GM12878 (cell line): ENCODE measurements around the gene BRF1. TPM values are rescaled to one million over a fixed set of nuclear protein-coding genes. Genes with fewer than 3 reads are reported as not detected.

Experiments used
- ASH2L ChIP-seq: fragments of 300-600, 200-600 bp; sonication (generic); IDR thresholded peaks from 2 replicates; pipeline ENCODE4 v1.6.1; 2017; ENCODE audit warnings: low read depth, mild to moderate bottlenecking, borderline replicate concordance
- BACH1 ChIP-seq: fragments of 450-650 bp; IDR thresholded peaks from 2 replicates; pipeline ENCODE4 v1.6.1; 2017; ENCODE audit warnings: mild to moderate bottlenecking, borderline replicate concordance
- BHLHE40 ChIP-seq, 2 experiments: fragments of 450-650 bp in 1 of 2; IDR thresholded peaks; 2 replicates each; pipeline ENCODE4 v1.6.1; 2011 to 2017; ENCODE audit warnings: low read depth in 2 of 2, borderline replicate concordance in 1 of 2, improper control_type of control experiment in 1 of 2, low read length in 1 of 2, mild to moderate bottlenecking in 1 of 2
- EGR1 ChIP-seq, 2 experiments: IDR thresholded peaks; 1 replicate in 1 of 2; 2 replicates in 1 of 2; pipeline ENCODE4 v1.6.1; 2011 to 2012; ENCODE audit warnings: low read depth in 2 of 2, low read length in 2 of 2, borderline replicate concordance in 1 of 2, mild to moderate bottlenecking in 1 of 2, moderate library complexity in 1 of 2
- FOS ChIP-seq: IDR thresholded peaks from 3 replicates; pipeline ENCODE4 v1.6.1; 2011; ENCODE audit warnings: borderline replicate concordance; ENCODE audit not compliant: insufficient read length; ENCODE audit errors: extremely low read depth
- FOXK2 ChIP-seq: fragments of 450-650 bp; IDR thresholded peaks from 2 replicates; pipeline ENCODE4 v1.6.1; 2017; ENCODE audit warnings: mild to moderate bottlenecking, moderate library complexity
- HCFC1 ChIP-seq: fragments of 150-350 bp; IDR thresholded peaks from 2 replicates; pipeline ENCODE4 v1.6.1; 2014; ENCODE audit warnings: low read length
- IKZF2 ChIP-seq, 2 experiments: fragments of 450-650 bp; IDR thresholded peaks; 2 replicates each; pipeline ENCODE4 v1.6.1; 2017; ENCODE audit warnings: mild to moderate bottlenecking in 2 of 2, moderate library complexity in 2 of 2
- KLF5 ChIP-seq: fragments of 450-650 bp; IDR thresholded peaks from 2 replicates; pipeline ENCODE4 v1.6.1; 2014; ENCODE audit warnings: mild to moderate bottlenecking; ENCODE audit not compliant: partially characterized antibody
- MTA3 ChIP-seq: IDR thresholded peaks from 2 replicates; pipeline ENCODE4 v1.6.1; 2012; ENCODE audit warnings: low read length, inconsistent platforms, borderline replicate concordance
- NR2C2 ChIP-seq: IDR thresholded peaks from 2 replicates; pipeline ENCODE4 v1.6.1; 2011; ENCODE audit warnings: borderline replicate concordance, low read depth; ENCODE audit not compliant: control insufficient read depth, insufficient read length
- NRF1 ChIP-seq: conservative IDR thresholded peaks from 2 replicates; pipeline ENCODE4 v1.6.1; 2011; ENCODE audit warnings: mild to moderate bottlenecking, low read depth, low read length, improper control_type of control experiment
- POLR2A ChIP-seq: IDR thresholded peaks from 2 replicates; pipeline ENCODE4 v1.6.1; 2011; ENCODE audit warnings: low read depth, mild to moderate bottlenecking, low read length
- POLR2AphosphoS5 ChIP-seq: IDR thresholded peaks from 2 replicates; pipeline ENCODE4 v1.6.1; 2011; ENCODE audit warnings: mild to moderate bottlenecking, low read length, inconsistent platforms
- RAD51 ChIP-seq: fragments of 450-650 bp; IDR thresholded peaks from 2 replicates; pipeline ENCODE4 v1.6.1; 2016; ENCODE audit warnings: moderate library complexity, mild to moderate bottlenecking, inconsistent platforms
- SREBF1 ChIP-seq: IDR thresholded peaks from 2 replicates; pipeline ENCODE4 v1.6.1; 2012; ENCODE audit warnings: mild to moderate bottlenecking, low read length
- SREBF2 ChIP-seq: IDR thresholded peaks from 2 replicates; pipeline ENCODE4 v1.6.1; 2012; ENCODE audit warnings: mild to moderate bottlenecking, low read length
- STAT1 ChIP-seq: fragments of 450-650 bp; conservative IDR thresholded peaks from 2 replicates; pipeline ENCODE4 v1.6.1; 2014; ENCODE audit warnings: antibody characterized with exemption, mild to moderate bottlenecking
- SUZ12 ChIP-seq: fragments of 200-600 bp; sonication (generic); IDR thresholded peaks from one replicate; pipeline ENCODE4 v1.6.1; 2018; ENCODE audit warnings: antibody characterized with exemption, mild to moderate bottlenecking; ENCODE audit not compliant: unreplicated experiment
- TAF1 ChIP-seq: IDR thresholded peaks from 2 replicates; pipeline ENCODE4 v1.6.1; 2011; ENCODE audit warnings: mild to moderate bottlenecking, low read depth, low read length, borderline replicate concordance
- TARDBP ChIP-seq: IDR thresholded peaks from 2 replicates; pipeline ENCODE4 v1.6.1; 2016; ENCODE audit warnings: borderline replicate concordance
- TCF12 ChIP-seq: IDR thresholded peaks from 2 replicates; pipeline ENCODE4 v1.6.1; 2011; ENCODE audit warnings: low read depth, mild to moderate bottlenecking, low read length
- YBX1 ChIP-seq: fragments of 450-650 bp; IDR thresholded peaks from 2 replicates; pipeline ENCODE4 v1.6.1; 2016; ENCODE audit warnings: antibody characterized with exemption
- ZNF274 ChIP-seq: IDR thresholded peaks from one replicate; pipeline ENCODE4 v1.8.0; 2011; ENCODE audit not compliant: insufficient read length, insufficient read depth
- ZNF384 ChIP-seq: IDR thresholded peaks from 2 replicates; pipeline ENCODE4 v1.6.1; 2012; ENCODE audit warnings: low read depth, mild to moderate bottlenecking, low read length, improper control_type of control experiment, borderline replicate concordance
- polyA plus RNA-seq, 11 experiments: library from polyadenylated mRNA; depleted of rRNA in 4 of 11; unstranded in 6 of 11; stranded (reverse) in 5 of 11; fragments of >200 nt; fragmentation: Nextera tagmentation in 4 of 11; fragmentation: Illumina TruSeq in 1 of 11; extraction: Ambion mirVana in 4 of 11; extraction: Trizol in 1 of 11; gene quantifications; 1 replicate in 1 of 11; 2 replicates in 10 of 11; pipeline versions ENCODE4 v1.2.1 to v1.2.3, GENCODE V29; 2011 to 2016; ENCODE audit warnings: inconsistent platforms in 2 of 11, missing spikeins in 2 of 11, low read depth in 1 of 11
- total RNA-seq, 4 experiments: library from RNA; depleted of rRNA in 3 of 4; stranded (reverse); fragments of >200 nt in 3 of 4; fragmentation: Illumina TruSeq in 1 of 4; extraction: Trizol in 1 of 4; gene quantifications; 2 replicates each; pipeline versions ENCODE4 v1.2.1 to v1.2.3, GENCODE V29; 2013 to 2021
- TF ChIP-seq, protein P1 (sequence below): fragments of 450-650 bp; IDR thresholded peaks from 2 replicates; pipeline ENCODE4 v1.6.1; 2018; ENCODE audit warnings: mild to moderate bottlenecking, low read depth, moderate library complexity; ENCODE audit not compliant: partially characterized antibody
- TF ChIP-seq, protein P2 (sequence below): IDR thresholded peaks from 2 replicates; pipeline ENCODE4 v1.6.1; 2012; ENCODE audit warnings: mild to moderate bottlenecking, low read depth, low read length

Gene BRF1
- total and polyA plus RNA-seq, 10 of the 15 experiments (the other 5 are each of a cell fraction or from before 2014, with no cell fraction given) = 0.21 to 33.5 (median 10.7) TPM

DNA sequence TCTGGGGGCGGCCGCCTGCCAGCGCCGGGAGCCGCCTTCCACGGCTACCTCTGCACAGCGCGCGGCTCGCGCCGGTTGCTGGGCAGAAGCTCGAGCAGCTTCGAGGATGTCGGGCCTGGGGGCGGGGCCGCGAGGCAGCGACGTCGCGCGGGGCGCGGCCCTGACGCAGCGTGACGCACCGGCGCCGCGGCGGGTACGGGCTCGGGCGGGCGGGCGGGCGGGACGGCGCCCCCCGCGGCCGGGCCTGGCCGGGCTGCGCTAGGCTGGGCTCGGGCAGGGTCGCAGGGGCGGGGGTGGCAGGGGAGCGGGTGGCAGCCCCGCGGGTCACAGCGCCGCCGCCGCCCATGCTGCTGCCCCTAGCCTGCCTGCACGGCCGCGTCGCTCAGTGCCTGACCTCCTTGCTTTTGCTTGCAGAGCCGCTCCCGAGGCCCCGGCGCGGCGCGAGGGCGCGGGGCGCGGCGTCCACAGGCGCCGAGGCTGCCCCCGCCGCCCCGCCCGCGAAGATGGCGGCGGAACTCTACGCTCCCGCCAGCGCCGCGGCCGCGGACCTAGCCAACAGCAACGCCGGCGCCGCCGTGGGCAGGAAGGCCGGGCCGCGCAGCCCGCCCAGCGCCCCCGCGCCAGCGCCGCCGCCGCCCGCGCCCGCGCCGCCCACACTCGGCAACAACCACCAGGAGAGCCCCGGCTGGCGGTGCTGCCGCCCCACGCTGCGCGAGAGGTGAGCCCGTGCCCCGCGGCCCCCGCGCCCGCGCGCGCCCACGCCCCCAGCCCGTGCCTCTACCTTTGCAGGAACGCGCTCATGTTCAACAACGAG, 52.2 kb downstream of the BRF1 start, which contains the start of gene BTBD6 (continued):
- TF ChIP-seq, protein P1, sequence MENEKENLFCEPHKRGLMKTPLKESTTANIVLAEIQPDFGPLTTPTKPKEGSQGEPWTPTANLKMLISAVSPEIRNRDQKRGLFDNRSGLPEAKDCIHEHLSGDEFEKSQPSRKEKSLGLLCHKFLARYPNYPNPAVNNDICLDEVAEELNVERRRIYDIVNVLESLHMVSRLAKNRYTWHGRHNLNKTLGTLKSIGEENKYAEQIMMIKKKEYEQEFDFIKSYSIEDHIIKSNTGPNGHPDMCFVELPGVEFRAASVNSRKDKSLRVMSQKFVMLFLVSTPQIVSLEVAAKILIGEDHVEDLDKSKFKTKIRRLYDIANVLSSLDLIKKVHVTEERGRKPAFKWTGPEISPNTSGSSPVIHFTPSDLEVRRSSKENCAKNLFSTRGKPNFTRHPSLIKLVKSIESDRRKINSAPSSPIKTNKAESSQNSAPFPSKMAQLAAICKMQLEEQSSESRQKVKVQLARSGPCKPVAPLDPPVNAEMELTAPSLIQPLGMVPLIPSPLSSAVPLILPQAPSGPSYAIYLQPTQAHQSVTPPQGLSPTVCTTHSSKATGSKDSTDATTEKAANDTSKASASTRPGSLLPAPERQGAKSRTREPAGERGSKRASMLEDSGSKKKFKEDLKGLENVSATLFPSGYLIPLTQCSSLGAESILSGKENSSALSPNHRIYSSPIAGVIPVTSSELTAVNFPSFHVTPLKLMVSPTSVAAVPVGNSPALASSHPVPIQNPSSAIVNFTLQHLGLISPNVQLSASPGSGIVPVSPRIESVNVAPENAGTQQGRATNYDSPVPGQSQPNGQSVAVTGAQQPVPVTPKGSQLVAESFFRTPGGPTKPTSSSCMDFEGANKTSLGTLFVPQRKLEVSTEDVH = no peak
- TF ChIP-seq EGR1 (IDR thresholded peaks at IDR 0.05; ENCODE audit: borderline replicate concordance in 1 of 2, low read depth in 2 of 2, low read length in 2 of 2) (peak; percentile 33 to 72), YBX1 (no peak), KLF5 (no peak), NRF1 (no peak), ASH2L (no peak), BACH1 (0 out of 2 replicates have a peak, but pooled peaks have one; percentile 39), BHLHE40 (IDR thresholded peaks at IDR 0.05; ENCODE audit: borderline replicate concordance in 1 of 2, low read depth in 2 of 2, low read length in 1 of 2) (peak in 1 of 2 experiments; percentile 53; a peak in 2 of 4 replicates), STAT1 (no peak), POLR2AphosphoS5 (no peak), ZNF274 (no peak), TAF1 (no peak; the same call in 1 of the 2 replicates), SUZ12 (no peak), TCF12 (0 out of 2 replicates have a peak, but pooled peaks have one; percentile 19), IKZF2 (IDR thresholded peaks at IDR 0.05) (no peak), MTA3 (no peak), ZNF384 (no peak), FOXK2 (no peak), SREBF1 (no peak), SREBF2 (no peak), RAD51 (no peak), POLR2A (peak; percentile 69), NR2C2 (no peak), FOS (no peak), TARDBP (no peak), HCFC1 (no peak)
- TF ChIP-seq, protein P2, sequence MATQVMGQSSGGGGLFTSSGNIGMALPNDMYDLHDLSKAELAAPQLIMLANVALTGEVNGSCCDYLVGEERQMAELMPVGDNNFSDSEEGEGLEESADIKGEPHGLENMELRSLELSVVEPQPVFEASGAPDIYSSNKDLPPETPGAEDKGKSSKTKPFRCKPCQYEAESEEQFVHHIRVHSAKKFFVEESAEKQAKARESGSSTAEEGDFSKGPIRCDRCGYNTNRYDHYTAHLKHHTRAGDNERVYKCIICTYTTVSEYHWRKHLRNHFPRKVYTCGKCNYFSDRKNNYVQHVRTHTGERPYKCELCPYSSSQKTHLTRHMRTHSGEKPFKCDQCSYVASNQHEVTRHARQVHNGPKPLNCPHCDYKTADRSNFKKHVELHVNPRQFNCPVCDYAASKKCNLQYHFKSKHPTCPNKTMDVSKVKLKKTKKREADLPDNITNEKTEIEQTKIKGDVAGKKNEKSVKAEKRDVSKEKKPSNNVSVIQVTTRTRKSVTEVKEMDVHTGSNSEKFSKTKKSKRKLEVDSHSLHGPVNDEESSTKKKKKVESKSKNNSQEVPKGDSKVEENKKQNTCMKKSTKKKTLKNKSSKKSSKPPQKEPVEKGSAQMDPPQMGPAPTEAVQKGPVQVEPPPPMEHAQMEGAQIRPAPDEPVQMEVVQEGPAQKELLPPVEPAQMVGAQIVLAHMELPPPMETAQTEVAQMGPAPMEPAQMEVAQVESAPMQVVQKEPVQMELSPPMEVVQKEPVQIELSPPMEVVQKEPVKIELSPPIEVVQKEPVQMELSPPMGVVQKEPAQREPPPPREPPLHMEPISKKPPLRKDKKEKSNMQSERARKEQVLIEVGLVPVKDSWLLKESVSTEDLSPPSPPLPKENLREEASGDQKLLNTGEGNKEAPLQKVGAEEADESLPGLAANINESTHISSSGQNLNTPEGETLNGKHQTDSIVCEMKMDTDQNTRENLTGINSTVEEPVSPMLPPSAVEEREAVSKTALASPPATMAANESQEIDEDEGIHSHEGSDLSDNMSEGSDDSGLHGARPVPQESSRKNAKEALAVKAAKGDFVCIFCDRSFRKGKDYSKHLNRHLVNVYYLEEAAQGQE = no peak
